Liver (tissue), 9 donors: ENCODE results near the gene RNF4. TPM values are rescaled to one million over a fixed set of nuclear protein-coding genes. Genes with fewer than 3 reads are reported as not detected.

ENCODE experiments used
- DNase-seq: peaks from one replicate; pipeline ENCODE4 v3.0.0-alpha.2; 2017; ENCODE audit warnings: low spot score
- H3K27ac ChIP-seq, 2 donors: one replicate each; pipeline ENCODE4 v1.7.0; 2013; ENCODE audit warnings: inconsistent platforms in 2 of 2, low read length in 2 of 2, control low read depth in 1 of 2, low read depth in 1 of 2, mild to moderate bottlenecking in 1 of 2
- H3K27me3 ChIP-seq, 4 donors: one replicate each; pipeline versions ENCODE4 v1.6.1 to v1.7.0; 2013; ENCODE audit warnings: low read length in 3 of 4, inconsistent platforms in 1 of 4, mild to moderate bottlenecking in 1 of 4, moderate library complexity in 1 of 4; ENCODE audit not compliant: control insufficient read depth in 4 of 4, insufficient read depth in 4 of 4
- H3K36me3 ChIP-seq, 4 donors: one replicate each; pipeline versions ENCODE4 v1.6.1 to v1.7.0; 2013; ENCODE audit warnings: low read length in 3 of 4, mild to moderate bottlenecking in 3 of 4, low read depth in 1 of 4, moderate library complexity in 1 of 4; ENCODE audit not compliant: control insufficient read depth in 4 of 4, insufficient read depth in 3 of 4
- H3K4me1 ChIP-seq, 4 donors: one replicate each; pipeline versions ENCODE4 v1.6.1 to v1.7.0; 2013; ENCODE audit warnings: low read length in 3 of 4, mild to moderate bottlenecking in 3 of 4, moderate library complexity in 1 of 4; ENCODE audit not compliant: control insufficient read depth in 4 of 4, insufficient read depth in 4 of 4
- H3K4me3 ChIP-seq, 3 donors: one replicate each; pipeline versions ENCODE4 v1.6.1 to v1.7.0; 2013; ENCODE audit warnings: low read length in 3 of 3, control low read depth in 1 of 3, low read depth in 1 of 3, mild to moderate bottlenecking in 1 of 3
- H3K9ac ChIP-seq, 2 donors: one replicate each; pipeline ENCODE4 v1.7.0; 2013; ENCODE audit warnings: low read length in 2 of 2, mild to moderate bottlenecking in 2 of 2, moderate library complexity in 2 of 2, control low read depth in 1 of 2, low read depth in 1 of 2
- H3K9me3 ChIP-seq, 4 donors: one replicate each; pipeline versions ENCODE4 v1.6.1 to v1.7.0; 2013; ENCODE audit warnings: low read length in 3 of 4; ENCODE audit not compliant: control insufficient read depth in 4 of 4
- EGR1 ChIP-seq, 2 donors: IDR thresholded peaks; 2 replicates each; pipeline ENCODE4 v1.6.1; 2016 to 2018; ENCODE audit warnings: antibody characterized with exemption in 2 of 2, low read depth in 2 of 2
- GABPA ChIP-seq, 2 donors: IDR thresholded peaks in 1 of 2; conservative IDR thresholded peaks in 1 of 2; 2 replicates each; pipeline ENCODE4 v1.6.1; 2016; ENCODE audit warnings: antibody characterized with exemption in 2 of 2, mild to moderate bottlenecking in 1 of 2, moderate library complexity in 1 of 2
- HNF4G ChIP-seq: IDR thresholded peaks from 2 replicates; pipeline ENCODE4 v1.6.1; 2016; ENCODE audit warnings: antibody characterized with exemption
- NR2F2 ChIP-seq: IDR thresholded peaks from 2 replicates; pipeline ENCODE4 v1.6.1; 2016; ENCODE audit warnings: antibody characterized with exemption
- RAD21 ChIP-seq, 2 donors: IDR thresholded peaks; 2 replicates each; pipeline ENCODE4 v1.6.1; 2016; ENCODE audit warnings: antibody characterized with exemption in 2 of 2, mild to moderate bottlenecking in 2 of 2
- SP1 ChIP-seq: IDR thresholded peaks from 2 replicates; pipeline ENCODE4 v1.6.1; 2018; ENCODE audit warnings: antibody characterized with exemption, mild to moderate bottlenecking
- TAF1 ChIP-seq: conservative IDR thresholded peaks from 2 replicates; pipeline ENCODE4 v1.6.1; 2016; ENCODE audit warnings: antibody characterized with exemption, mild to moderate bottlenecking
- YY1 ChIP-seq: IDR thresholded peaks from 2 replicates; pipeline ENCODE4 v1.6.1; 2016; ENCODE audit warnings: antibody characterized with exemption, mild to moderate bottlenecking
- WGBS: extraction: QIAGEN DNeasy Blood & Tissue Kit; methylation state at CpG from one replicate; pipeline ENCODE4 v1.1.7; 2013; 5-methylcytosine and 5-hydroxymethylcytosine counted together
- polyA plus RNA-seq, 2 donors: library from polyadenylated mRNA; stranded (reverse) in 1 of 2; unstranded in 1 of 2; fragments of 200-250 nt in 1 of 2; fragments of >200 nt in 1 of 2; fragmentation: Nextera tagmentation in 1 of 2; extraction: Ambion mirVana in 1 of 2; gene quantifications; one replicate each; pipeline versions ENCODE4 v1.2.1 to v1.2.3, GENCODE V29; 2013 to 2015
- total RNA-seq, 2 donors: library from RNA; depleted of rRNA; stranded (reverse); fragments of >200 nt; gene quantifications; one replicate each; pipeline ENCODE4 v1.2.3, GENCODE V29; 2014
- TF ChIP-seq, protein P1 (sequence below): IDR thresholded peaks from 2 replicates; pipeline ENCODE4 v1.6.1; 2016; ENCODE audit warnings: antibody characterized with exemption
- TF ChIP-seq, protein P2 (sequence below): fragments of 150-350 bp; IDR thresholded peaks from 2 replicates; pipeline ENCODE4 v1.5.1; 2017; ENCODE audit warnings: improper control_type of control experiment, low read depth, low read length; ENCODE audit not compliant: missing input control
- TF ChIP-seq, protein P3 (sequence below): IDR thresholded peaks from 2 replicates; pipeline ENCODE4 v1.6.1; 2016; ENCODE audit warnings: antibody characterized with exemption
- donor health status: healthy.
- donor health status: healthy.
- donor health status: healthy.
- donor health status: healthy.
- donor health status: healthy.

RNF4 gene
- total and polyA plus RNA-seq, 4 donors: 13.0 to 31.0 (median 17.2) TPM

DNA sequence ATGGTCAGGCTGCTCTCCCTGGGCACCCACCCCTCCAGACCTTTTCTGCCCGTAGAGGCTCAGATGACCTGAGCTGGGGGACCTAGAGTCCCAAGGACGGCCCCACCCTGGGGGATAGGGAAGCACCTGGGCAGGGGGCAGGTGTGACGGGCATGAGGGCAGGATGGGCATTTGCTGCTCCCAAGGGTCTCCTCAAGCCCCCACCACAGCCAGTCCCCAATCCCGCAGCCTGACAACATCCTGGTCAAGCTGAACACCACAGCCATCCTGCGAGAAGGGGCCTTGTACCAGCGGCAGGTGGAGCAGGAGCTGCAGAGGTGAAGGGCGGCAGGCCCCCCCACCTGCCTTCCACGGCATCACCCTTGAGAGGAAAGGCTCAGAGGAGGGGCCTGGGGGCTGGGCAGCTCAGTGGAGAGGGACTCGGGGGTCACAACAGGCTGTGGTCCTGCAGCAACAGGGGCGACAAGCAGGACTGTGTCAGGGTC lies 17.8 kb upstream of the RNF4 start:
- Histone ChIP-seq H3K9ac (no peak overlapping the region), H3K4me3 (no peak overlapping the region), H3K36me3 (no peaks in the 10 kb centered on the region), H3K4me1 (no peaks in the 10 kb centered on the region), H3K27ac (no peak overlapping the region), H3K27me3 (no peaks in the 10 kb centered on the region), H3K9me3 (no peaks in the 10 kb centered on the region)
- DNase-seq: no peak
- no peak for TF ChIP-seq GABPA (IDR thresholded peaks at IDR 0.05 in 1 of 2, conservative IDR thresholded peaks at IDR 0.05 in 1 of 2)
- 83% methylated on average over 10 of the region's 10 CpGs for WGBS

DNA sequence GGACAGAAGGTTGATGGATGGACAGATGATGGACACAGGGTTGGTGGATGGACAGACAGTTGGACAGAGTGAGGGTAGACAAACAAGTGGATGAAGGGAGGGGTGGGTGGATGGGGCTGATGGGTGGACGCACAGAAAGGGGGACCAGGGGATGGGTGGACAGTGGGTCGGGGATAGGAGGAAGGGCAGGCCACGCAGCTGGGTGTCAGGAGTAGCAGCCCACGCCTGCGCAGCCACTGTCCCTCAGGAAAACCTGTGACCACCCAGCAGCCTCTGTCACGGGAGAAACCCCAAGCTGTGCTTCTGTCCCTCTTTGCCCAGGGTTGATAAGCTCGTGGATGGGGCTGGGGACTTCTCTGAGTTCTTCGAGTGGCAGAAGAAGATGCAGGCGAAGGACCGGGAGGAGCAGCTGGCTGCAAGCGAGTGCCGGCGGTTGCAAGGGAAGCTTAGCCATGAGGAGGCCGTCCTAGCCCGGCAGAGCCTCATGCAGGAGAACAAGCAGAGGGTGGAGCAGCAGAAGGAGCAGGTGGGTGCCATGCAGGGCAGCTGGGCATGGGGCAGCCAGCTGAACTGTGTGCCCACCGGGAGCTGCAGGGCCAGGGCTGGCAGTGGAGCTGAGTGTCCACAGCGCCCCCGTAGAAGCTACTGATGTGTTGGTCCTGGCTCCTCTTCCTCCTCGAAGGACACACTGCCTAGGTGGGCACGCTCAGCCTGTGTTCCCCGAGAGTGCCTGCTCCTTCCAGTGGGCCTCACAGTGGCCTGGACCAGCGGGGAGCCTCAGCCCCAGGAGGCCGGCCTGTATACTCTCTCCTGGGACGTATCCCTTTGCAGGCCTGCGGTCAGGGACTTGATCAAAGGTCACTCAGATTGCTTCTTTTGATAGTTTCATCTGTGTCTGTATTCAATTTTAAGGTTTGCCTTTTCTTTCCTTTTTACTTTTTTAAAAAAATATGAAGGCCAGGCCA lies 16.8 kb upstream of the RNF4 start:
- 88% methylated on average over 25 of the region's 25 CpGs for WGBS
- no peak for TF ChIP-seq YY1
- no peak for TF ChIP-seq NR2F2
- no peak for TF ChIP-seq HNF4G
- no peak for TF ChIP-seq GABPA (IDR thresholded peaks at IDR 0.05 in 1 of 2, conservative IDR thresholded peaks at IDR 0.05 in 1 of 2)
- TF ChIP-seq EGR1 (IDR thresholded peaks at IDR 0.05; ENCODE audit: low read depth in 2 of 2): no peak
- TF ChIP-seq RAD21 (IDR thresholded peaks at IDR 0.05): no peak
- no peak for TF ChIP-seq SP1
- TF ChIP-seq, protein P1, sequence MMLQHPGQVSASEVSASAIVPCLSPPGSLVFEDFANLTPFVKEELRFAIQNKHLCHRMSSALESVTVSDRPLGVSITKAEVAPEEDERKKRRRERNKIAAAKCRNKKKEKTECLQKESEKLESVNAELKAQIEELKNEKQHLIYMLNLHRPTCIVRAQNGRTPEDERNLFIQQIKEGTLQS: no peak
- TF ChIP-seq, protein P2, sequence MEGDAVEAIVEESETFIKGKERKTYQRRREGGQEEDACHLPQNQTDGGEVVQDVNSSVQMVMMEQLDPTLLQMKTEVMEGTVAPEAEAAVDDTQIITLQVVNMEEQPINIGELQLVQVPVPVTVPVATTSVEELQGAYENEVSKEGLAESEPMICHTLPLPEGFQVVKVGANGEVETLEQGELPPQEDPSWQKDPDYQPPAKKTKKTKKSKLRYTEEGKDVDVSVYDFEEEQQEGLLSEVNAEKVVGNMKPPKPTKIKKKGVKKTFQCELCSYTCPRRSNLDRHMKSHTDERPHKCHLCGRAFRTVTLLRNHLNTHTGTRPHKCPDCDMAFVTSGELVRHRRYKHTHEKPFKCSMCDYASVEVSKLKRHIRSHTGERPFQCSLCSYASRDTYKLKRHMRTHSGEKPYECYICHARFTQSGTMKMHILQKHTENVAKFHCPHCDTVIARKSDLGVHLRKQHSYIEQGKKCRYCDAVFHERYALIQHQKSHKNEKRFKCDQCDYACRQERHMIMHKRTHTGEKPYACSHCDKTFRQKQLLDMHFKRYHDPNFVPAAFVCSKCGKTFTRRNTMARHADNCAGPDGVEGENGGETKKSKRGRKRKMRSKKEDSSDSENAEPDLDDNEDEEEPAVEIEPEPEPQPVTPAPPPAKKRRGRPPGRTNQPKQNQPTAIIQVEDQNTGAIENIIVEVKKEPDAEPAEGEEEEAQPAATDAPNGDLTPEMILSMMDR: no peak
- no peak for TF ChIP-seq TAF1
- TF ChIP-seq, protein P3, sequence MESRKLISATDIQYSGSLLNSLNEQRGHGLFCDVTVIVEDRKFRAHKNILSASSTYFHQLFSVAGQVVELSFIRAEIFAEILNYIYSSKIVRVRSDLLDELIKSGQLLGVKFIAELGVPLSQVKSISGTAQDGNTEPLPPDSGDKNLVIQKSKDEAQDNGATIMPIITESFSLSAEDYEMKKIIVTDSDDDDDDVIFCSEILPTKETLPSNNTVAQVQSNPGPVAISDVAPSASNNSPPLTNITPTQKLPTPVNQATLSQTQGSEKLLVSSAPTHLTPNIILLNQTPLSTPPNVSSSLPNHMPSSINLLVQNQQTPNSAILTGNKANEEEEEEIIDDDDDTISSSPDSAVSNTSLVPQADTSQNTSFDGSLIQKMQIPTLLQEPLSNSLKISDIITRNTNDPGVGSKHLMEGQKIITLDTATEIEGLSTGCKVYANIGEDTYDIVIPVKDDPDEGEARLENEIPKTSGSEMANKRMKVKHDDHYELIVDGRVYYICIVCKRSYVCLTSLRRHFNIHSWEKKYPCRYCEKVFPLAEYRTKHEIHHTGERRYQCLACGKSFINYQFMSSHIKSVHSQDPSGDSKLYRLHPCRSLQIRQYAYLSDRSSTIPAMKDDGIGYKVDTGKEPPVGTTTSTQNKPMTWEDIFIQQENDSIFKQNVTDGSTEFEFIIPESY: no peak
- no peak overlapping the region for H3K27ac ChIP-seq
- H3K27me3 ChIP-seq: no peaks in the 10 kb centered on the region
- H3K4me3 ChIP-seq: no peak overlapping the region
- H3K9me3 ChIP-seq: no peaks in the 10 kb centered on the region
- H3K36me3 ChIP-seq: no peaks in the 10 kb centered on the region
- no peak overlapping the region for H3K9ac ChIP-seq
- no peak for DNase-seq
- no peaks in the 10 kb centered on the region for H3K4me1 ChIP-seq
